Measurements from ENCODE around the gene NBDY.

The NBDY gene

GRCh38 chrX:56853436-56853835, 124.4 kb downstream of the NBDY start:
- in situ Hi-C loops (cut with HindIII; ENCODE audit: low sequenced_read_pairs): no loop called here
- TF ChIP-seq, protein P1, sequence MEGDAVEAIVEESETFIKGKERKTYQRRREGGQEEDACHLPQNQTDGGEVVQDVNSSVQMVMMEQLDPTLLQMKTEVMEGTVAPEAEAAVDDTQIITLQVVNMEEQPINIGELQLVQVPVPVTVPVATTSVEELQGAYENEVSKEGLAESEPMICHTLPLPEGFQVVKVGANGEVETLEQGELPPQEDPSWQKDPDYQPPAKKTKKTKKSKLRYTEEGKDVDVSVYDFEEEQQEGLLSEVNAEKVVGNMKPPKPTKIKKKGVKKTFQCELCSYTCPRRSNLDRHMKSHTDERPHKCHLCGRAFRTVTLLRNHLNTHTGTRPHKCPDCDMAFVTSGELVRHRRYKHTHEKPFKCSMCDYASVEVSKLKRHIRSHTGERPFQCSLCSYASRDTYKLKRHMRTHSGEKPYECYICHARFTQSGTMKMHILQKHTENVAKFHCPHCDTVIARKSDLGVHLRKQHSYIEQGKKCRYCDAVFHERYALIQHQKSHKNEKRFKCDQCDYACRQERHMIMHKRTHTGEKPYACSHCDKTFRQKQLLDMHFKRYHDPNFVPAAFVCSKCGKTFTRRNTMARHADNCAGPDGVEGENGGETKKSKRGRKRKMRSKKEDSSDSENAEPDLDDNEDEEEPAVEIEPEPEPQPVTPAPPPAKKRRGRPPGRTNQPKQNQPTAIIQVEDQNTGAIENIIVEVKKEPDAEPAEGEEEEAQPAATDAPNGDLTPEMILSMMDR (IDR thresholded peaks at IDR 0.05; ENCODE audit: low read depth, low read length, missing control alignments): no peak

DNA sequence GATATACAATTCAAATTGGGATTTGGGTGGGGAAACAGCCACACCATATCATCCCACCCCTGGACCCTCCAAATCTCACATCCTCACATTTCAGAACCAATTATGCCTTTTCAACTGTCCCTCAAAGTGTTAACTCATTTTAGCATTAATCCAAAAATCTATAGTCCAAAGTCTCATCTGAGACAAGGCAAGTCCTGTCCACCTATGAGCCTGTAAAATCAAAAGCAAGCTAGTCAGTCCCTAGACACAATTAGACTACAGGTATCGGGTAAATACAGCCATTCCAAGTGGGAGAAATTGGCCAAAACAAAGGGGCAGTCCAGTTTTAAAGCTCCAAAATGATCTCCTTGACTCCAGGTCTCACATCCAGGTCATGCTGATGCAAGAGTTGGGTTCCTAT, 128.0 kb downstream of the NBDY start:
- TF ChIP-seq, protein P1 (IDR thresholded peaks at IDR 0.05; ENCODE audit: low read depth, low read length, missing control alignments): no peak
- H3K4me3 ChIP-seq (ENCODE audit: low read depth, low read length): no peak overlapping the region
- no peak for DNase-seq (ENCODE audit: low read depth)
- in situ Hi-C loops (cut with HindIII; ENCODE audit: low sequenced_read_pairs): no loop called here

More at GRCh38 chrX:56853436-56853835, 124.4 kb downstream of the NBDY start:
- H3K4me3 ChIP-seq (ENCODE audit: low read depth, low read length): no peak overlapping the region
- no peak for DNase-seq (ENCODE audit: low read depth)

GRCh38 chrX:56860888-56861287, 131.8 kb downstream of the NBDY start:
- no peak overlapping the region for H3K4me3 ChIP-seq (ENCODE audit: low read depth, low read length)
- TF ChIP-seq, protein P1 (IDR thresholded peaks at IDR 0.05; ENCODE audit: low read depth, low read length, missing control alignments): no peak
- in situ Hi-C loops (cut with HindIII; ENCODE audit: low sequenced_read_pairs): no loop called here
- no peak for DNase-seq (ENCODE audit: low read depth)

Data from astrocyte of the cerebellum (primary cell).